Stimulated activated CD4-positive, alpha-beta T cell treated with anti-CD3 and anti-CD28 coated beads, Interleukin-1b, Interleukin-23, amount 100 ng/mL, for 24 hours (primary cell): ENCODE results near the gene AQP2.
"Not testable (repeated sequence)": the region's sequence is repeated elsewhere in the genome, so short reads cannot be mapped to it uniquely, and the experiment has no call there.

Experiments used
- DNase-seq, 4 experiments: peaks; one replicate each; pipeline ENCODE4 v3.0.0-alpha.2; 2020; ENCODE audit warnings: low read depth in 4 of 4, low spot score in 1 of 4

Gene AQP2

GRCh38 chr12:49984476-49985359, 34.2 kb downstream of the AQP2 start:
- no peak for DNase-seq

- DNase-seq = no peak
Measured at GRCh38 chr12:49985981-49986380, 35.4 kb downstream of the AQP2 start.

GRCh38 chr12:49986476-49986875, 35.9 kb downstream of the AQP2 start:
- DNase-seq = not testable (repeated sequence)

GRCh38 chr12:49987625-49988303, 37.2 kb downstream of the AQP2 start:
- no peak for DNase-seq

GRCh38 chr12:49989400-49989799, 38.9 kb downstream of the AQP2 start:
- not testable (repeated sequence) for DNase-seq

- DNase-seq = no peak
Measured at GRCh38 chr12:49990273-49990672, 39.7 kb downstream of the AQP2 start.

DNA sequence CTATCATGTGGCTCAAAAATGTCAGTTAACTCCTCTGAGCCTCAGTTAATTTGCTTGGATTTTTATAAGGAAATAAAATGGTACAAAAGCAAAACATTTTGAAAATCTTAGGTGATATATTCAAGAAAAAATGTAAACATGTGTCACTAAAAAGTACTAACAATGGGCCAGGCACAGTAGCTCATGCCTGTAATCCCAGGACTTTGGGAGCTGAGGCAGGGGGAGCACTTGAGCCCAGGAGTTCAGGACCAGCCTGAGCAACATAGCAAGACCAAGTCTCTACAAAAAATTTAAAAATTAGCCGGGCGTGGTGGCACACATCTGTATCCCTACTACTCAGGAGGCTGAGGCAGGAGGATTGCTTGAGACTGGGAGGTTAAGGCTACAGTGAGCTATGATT, 47.9 kb downstream of the AQP2 start:
- DNase-seq = no peak

GRCh38 chr12:50003595-50003994, 53.1 kb downstream of the AQP2 start:
- DNase-seq = no peak

- DNase-seq = no peak
Measured at GRCh38 chr12:50004696-50005095, 54.2 kb downstream of the AQP2 start.

- DNase-seq = no peak
Measured at GRCh38 chr12:50005175-50005574, 54.6 kb downstream of the AQP2 start.

DNA sequence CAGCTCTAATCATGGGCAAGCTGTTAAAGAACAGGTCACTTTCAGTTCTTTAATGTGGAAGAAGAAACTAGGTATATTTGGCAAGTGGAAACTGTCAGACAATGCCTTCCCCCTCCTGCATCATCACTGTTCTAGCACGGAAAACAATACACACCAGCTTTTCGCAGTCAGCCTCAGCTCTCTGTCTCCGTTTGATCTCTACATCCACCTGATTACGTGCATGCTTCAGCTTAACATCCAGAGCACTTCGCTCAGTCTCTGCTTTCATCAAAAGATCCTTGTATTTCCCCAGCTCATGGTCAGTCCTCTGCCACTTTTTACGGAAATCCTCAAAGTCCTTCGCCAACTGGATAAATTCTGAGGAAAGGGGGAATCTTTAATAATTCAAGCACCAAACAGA, 55.7 kb downstream of the AQP2 start:
- DNase-seq = no peak

- no peak for DNase-seq
Measured at GRCh38 chr12:50006754-50007442, 56.4 kb downstream of the AQP2 start.
